Measurements from ENCODE around the gene TOLLIP.

The TOLLIP gene

DNA sequence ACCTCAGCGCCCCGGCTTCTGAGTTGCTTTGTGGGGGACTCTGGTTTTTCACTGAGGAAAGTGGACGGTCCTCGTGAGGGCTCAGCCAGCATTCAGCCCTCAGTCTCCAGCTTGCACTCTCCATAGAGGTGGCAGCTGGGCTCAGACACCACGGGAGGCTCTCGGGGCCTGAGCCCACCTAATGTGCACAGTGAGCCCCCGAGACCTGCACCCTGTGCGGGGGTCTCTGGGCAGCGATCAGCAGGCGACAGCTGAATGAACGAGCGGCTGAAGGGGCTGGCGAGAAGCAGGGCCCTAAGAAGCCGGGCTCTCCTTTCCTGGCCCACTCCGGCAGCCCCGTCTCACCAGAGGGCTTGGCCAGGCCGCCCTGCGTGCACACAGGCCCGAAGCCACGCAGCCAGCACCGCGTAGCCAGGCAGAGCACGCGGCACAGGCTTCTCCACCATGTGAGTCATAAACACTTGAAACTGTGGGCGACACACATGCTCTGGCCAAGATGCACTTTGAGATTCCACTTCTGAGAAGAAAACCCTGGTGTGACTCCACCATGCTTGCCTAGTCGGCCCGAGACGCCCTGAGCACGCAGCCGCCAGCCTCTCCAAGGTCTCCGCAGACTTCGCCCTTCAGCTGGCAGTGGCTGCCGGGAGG, 28.0 kb downstream of the TOLLIP start:
- no peaks in the 10 kb centered on the region for H3K4me1 Mint-ChIP-seq (ENCODE audit: low read depth)
- H3K27me3 Mint-ChIP-seq: no peaks in the 10 kb centered on the region
- no peaks in the 10 kb centered on the region for H3K9me3 Mint-ChIP-seq
- intact Hi-C loops (cut with micrococcal nuclease): no loop called here
- H3K4me3 Mint-ChIP-seq: no peak overlapping the region
- H3K36me3 Mint-ChIP-seq (ENCODE audit: low read depth): peaks cover 97% of the 10 kb centered on the region
- no peak overlapping the region for H3K27ac Mint-ChIP-seq

DNA sequence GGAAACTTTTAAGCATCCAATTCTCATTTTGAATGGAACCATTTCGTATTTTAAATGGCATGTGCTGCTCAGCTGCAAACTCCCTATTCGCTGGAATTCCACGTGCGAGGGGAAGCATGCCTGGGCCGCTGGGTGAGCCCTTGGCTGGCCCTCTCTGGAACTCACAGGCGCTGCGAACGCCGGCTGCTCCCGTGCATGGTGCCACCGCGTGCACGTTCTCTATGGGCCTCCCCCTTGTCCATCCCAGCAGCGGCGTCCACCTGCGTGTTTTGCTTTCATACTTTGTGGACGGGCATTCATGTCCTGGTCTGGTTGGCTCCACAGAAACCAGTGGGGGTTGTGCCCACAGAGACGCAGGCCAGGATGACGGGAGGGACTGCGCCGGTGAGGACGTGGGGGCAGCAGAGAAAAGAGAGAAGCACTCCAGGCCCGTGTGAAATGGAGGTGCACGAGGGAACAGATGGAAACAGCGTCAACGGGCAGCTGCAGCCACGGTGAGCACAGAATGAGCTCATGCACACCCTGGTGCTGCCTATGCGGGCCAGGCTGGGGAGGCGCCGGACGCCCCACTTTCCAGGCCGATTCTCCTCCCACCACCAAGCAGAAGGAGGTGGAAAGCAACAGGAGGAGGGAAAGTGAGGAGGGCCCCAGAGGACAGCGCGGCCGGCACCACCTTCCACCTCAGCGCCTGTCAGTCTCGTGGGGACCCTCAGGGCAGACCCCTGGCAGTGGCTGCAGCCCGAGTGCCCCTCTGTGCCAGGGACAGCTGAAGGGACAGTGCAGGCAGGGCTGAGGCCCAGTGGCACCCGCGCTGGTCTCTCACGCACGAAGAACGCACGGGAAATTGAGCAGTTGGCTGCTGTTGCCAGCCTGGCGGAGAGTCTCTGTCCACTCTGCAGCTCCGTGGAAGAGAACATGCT, 29.1 kb downstream of the TOLLIP start:
- H3K4me1 Mint-ChIP-seq (ENCODE audit: low read depth): no peaks in the 10 kb centered on the region
- intact Hi-C loops (cut with micrococcal nuclease): no loop called here
- no peak overlapping the region for H3K27ac Mint-ChIP-seq
- no peaks in the 10 kb centered on the region for H3K27me3 Mint-ChIP-seq
- no peak overlapping the region for H3K4me3 Mint-ChIP-seq
- H3K9me3 Mint-ChIP-seq: no peaks in the 10 kb centered on the region
- peaks cover 97% of the 10 kb centered on the region for H3K36me3 Mint-ChIP-seq (ENCODE audit: low read depth)

DNA sequence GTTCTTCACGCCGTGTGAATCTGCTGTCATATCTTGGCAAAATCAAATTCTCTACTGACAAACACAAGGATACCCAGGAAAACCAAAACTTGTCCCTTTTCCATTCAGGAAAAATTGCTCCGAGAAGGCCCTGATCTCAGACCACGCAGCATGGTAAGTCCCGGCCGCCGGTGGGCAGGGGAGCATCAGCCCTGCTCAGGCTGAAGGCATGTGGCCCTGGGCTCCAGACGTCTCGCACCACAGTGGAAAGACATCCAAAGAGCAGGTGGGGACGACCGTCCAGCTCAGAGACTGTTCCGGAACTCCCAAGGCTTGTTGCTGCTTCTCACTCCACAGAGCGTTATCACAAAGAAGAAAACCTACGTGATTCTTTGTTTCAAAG, 29.8 kb downstream of the TOLLIP start:
- no peak overlapping the region for H3K27ac Mint-ChIP-seq
- intact Hi-C loops (cut with micrococcal nuclease): no loop called here
- no peaks in the 10 kb centered on the region for H3K9me3 Mint-ChIP-seq
- no peaks in the 10 kb centered on the region for H3K27me3 Mint-ChIP-seq
- H3K4me1 Mint-ChIP-seq (ENCODE audit: low read depth): no peaks in the 10 kb centered on the region
- H3K4me3 Mint-ChIP-seq: no peak overlapping the region
- peaks cover 97% of the 10 kb centered on the region for H3K36me3 Mint-ChIP-seq (ENCODE audit: low read depth)

DNA sequence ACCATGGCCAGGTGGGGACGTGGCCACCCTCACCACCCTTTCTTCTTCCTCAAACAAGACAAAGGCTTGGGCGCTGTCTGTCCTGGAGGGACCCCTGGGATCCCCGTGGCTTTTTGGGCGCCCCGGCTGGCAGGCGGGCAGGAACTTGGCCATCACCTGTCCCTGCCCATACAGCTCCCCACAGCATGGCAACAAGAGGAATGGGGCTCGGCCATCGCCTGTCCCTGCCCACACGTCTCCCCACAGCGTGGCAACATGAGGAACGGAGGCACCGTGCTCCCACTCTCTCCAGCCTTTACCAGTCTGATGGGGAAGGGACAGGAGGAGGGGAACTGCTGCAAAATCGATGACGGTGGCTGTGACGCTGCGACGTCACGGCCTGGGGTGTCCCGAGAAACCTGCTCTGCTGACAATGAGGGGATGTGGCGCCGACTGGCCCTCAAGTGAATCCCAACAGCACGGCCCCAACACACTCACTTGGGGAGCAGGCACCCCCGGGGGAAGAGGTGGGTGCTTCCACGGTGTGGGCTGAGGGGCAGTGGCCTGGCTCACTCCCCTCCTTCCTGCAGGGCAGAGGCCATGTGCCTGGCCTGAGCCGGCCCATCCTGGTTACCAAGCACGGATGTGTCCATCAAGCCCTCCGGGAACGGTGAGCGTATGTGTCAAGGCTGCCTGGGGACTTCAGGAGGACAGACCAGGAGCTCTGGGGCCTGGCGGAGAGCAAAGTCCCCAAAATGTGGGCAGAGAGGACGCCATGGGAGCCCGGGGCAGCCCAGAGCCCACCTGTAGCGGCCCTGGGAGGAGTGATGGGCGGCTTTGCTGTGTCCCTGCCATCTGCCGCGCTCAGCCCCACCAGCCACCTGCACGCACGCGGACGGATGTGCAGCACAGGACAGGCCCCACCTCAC, 30.4 kb downstream of the TOLLIP start:
- Mint-ChIP-seq H3K27me3 (no peaks in the 10 kb centered on the region), H3K4me1 (ENCODE audit: low read depth) (no peaks in the 10 kb centered on the region)
- intact Hi-C loops (cut with micrococcal nuclease): no loop called here

DNA sequence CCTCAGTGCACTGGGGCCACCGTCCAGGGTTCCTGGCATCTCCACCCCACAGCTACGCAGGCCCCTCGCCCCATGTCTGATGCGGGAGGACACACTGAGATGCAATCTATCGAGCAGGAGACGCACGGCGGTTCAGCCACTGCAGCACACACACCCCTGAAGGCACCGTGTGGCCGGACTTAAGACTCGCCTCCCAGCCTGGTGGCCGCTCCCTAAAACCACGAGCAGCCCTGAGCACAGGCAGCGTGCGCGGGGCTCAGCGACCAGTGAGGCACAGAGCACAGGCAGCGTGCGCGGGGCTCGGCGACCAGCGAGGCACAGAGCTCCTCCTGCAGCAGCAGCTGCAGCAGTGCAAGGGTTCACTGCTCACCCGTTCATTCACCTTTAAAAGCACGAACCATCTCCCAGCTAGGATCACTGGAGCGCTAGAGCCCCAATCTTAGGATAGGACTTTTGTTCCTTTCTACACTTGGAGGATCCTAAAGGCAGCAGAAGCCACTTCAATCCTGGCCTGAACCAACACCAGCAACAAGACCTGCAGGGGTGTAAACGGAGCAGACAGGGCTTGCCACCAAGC, 31.4 kb downstream of the TOLLIP start:
- no peak overlapping the region for H3K27ac Mint-ChIP-seq
- H3K4me1 Mint-ChIP-seq (ENCODE audit: low read depth): no peaks in the 10 kb centered on the region
- H3K4me3 Mint-ChIP-seq: no peak overlapping the region
- no peaks in the 10 kb centered on the region for H3K9me3 Mint-ChIP-seq
- intact Hi-C loops (cut with micrococcal nuclease): no loop called here
- peaks cover 95% of the 10 kb centered on the region for H3K36me3 Mint-ChIP-seq (ENCODE audit: low read depth)
- no peaks in the 10 kb centered on the region for H3K27me3 Mint-ChIP-seq

More for the DNA sequence above, 30.4 kb downstream of the TOLLIP start:
- Mint-ChIP-seq H3K27ac (no peak overlapping the region), H3K9me3 (no peaks in the 10 kb centered on the region), H3K4me3 (no peak overlapping the region), H3K36me3 (ENCODE audit: low read depth) (peaks cover 97% of the 10 kb centered on the region)

DNA sequence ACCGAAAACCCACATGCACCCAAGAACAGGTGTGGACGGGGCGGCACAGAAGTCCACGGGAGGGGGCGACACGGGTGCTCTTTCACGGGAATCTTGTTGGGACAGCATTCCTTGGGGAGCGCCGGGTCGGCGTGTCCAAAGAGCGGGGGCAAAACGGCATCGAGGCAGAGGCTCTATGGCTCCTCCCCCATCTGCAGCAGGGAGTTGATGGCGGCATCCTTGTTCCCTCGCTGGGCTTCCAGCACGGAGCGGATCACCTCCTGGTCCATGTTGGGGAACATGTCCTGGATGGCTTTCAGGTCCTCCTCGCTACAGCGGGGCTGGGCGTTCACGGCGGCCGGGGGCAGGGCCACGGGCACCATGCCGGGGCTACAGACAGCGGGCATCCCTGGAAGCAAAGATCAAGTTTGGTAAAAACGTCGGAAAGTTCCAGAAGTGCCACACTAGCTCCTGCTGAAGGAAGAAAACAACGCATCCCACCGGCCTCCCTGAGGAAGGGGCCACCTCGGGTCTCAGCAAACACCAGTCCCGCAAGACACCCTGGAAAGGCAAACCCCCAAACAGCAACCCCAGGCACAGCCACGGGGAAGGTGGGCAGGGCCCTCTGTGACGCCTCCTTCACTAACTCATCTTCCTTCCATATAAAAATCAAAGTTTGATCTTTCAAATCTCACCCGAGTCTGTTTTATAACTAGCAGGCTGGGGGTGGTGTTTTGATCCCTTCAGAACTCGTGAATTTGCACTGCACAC, 32.4 kb downstream of the TOLLIP start:
- H3K4me3 Mint-ChIP-seq: no peak overlapping the region
- intact Hi-C loops (cut with micrococcal nuclease): no loop called here

DNA sequence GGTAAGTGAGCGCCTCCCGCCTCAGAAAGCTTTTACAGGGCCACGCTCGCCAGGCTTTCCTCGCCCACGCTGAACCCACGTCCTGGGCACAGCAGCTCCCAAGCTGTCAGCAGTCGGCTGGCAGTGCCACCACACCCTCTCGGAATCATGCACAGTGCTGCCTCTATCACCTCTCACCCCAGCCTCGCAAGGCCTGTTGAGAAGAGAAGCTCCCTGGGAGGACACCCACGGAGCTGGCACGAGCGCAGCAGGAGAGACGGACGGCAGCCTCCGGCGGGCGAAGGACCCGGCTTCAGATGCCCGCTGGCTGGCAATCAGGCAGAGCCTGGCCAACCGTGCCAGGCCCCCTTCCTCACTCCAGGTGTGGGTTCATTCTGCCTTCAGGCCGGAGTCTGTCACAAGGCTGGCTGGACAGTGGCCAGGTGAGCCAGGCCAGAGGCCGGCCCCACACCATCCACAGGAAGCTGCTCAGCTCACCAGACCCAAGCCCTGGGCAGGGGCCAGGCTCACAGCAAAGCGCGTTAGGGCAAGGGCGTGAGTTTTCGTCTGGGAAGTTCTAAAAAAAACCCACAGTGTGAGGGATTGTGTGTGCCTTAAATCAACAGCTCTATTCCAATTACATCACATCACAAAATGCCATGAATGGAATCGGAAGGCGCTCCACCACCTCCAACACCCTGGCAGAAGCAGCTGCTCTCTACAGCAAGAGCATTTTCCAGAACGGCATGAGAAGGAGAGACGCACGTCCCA, 33.2 kb downstream of the TOLLIP start:
- Mint-ChIP-seq H3K36me3 (ENCODE audit: low read depth) (peaks cover 89% of the 10 kb centered on the region), H3K27ac (no peak overlapping the region), H3K4me1 (ENCODE audit: low read depth) (no peaks in the 10 kb centered on the region), H3K27me3 (no peaks in the 10 kb centered on the region), H3K9me3 (no peaks in the 10 kb centered on the region), H3K4me3 (no peak overlapping the region)
- intact Hi-C loops (cut with micrococcal nuclease): no loop called here

More for the DNA sequence above, 32.4 kb downstream of the TOLLIP start:
- Mint-ChIP-seq H3K9me3 (no peaks in the 10 kb centered on the region), H3K27ac (no peak overlapping the region), H3K27me3 (no peaks in the 10 kb centered on the region), H3K36me3 (ENCODE audit: low read depth) (peaks cover 97% of the 10 kb centered on the region), H3K4me1 (ENCODE audit: low read depth) (no peaks in the 10 kb centered on the region)

DNA sequence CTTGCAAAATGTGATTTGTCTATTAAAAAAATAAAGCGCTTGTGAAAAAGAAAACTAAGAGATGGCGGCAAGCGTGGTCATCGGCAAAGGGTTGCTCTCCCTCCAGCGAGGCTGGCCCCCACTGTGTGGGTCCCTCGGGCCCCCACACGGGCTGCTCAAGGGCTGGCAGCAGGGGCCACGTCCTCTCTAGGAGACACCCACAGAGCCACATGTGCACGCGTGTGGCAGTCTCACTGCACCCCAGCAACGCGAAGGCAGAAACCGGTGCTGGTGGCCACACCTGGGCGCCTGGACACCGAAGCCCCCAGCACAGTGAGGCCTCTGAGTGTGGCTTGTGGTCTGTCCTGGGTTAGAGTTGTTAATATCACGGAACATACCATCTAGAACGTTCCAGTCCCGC, 34.4 kb downstream of the TOLLIP start:
- H3K27ac Mint-ChIP-seq: no peak overlapping the region
- H3K4me3 Mint-ChIP-seq: no peak overlapping the region
- no peaks in the 10 kb centered on the region for H3K4me1 Mint-ChIP-seq (ENCODE audit: low read depth)
- H3K27me3 Mint-ChIP-seq: no peaks in the 10 kb centered on the region
- peaks cover 77% of the 10 kb centered on the region for H3K36me3 Mint-ChIP-seq (ENCODE audit: low read depth)
- no peaks in the 10 kb centered on the region for H3K9me3 Mint-ChIP-seq
- intact Hi-C loops (cut with micrococcal nuclease): no loop called here

DNA sequence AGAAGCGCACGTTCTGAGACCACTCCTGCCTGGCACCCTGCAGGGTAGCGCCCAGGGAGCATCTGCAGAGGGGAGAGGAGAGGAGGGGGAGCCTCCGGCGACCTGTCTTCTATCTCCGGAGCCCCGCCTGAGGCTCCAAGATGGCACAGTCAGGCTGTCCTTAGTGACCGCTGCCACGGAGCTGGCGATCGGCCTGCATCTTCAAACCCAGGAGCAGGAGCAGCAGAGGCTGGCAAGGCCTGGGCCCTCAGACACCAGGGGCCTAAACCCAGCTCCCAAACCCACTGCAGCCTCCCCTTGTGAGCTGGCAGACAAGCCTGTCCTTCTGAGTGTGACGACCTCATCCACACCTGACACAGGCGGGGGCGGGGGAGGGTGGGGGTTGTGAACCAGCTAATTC, 34.9 kb downstream of the TOLLIP start:
- no peaks in the 10 kb centered on the region for H3K27me3 Mint-ChIP-seq
- H3K4me3 Mint-ChIP-seq: no peak overlapping the region

DNA sequence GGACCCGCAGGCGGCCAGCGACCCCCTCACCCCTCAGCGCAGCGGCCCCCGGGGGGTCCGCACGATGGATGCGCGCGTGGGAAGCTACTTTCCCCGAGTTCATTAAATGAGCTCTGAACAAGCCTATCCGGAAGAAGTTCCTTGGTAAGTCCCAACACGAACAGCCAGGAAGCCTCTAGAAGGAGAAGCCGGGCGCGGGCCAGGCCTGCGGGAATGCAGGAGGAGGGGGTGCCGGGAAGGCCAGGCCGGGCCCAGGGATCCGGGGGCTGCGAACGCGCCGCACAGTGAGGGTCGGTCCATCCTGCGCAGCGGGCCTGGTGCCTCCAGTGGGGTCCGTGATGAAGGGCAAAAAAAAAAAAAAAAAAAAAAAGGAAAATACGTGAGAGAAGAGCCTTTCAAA, 36.9 kb downstream of the TOLLIP start:
- intact Hi-C loops (cut with micrococcal nuclease): no loop called here
- peaks cover 52% of the 10 kb centered on the region for H3K36me3 Mint-ChIP-seq (ENCODE audit: low read depth)
- no peak overlapping the region for H3K4me3 Mint-ChIP-seq
- no peaks in the 10 kb centered on the region for H3K27me3 Mint-ChIP-seq
- no peak overlapping the region for H3K27ac Mint-ChIP-seq
- H3K9me3 Mint-ChIP-seq: peaks cover 1% of the 10 kb centered on the region
- no peaks in the 10 kb centered on the region for H3K4me1 Mint-ChIP-seq (ENCODE audit: low read depth)

More for the DNA sequence above, 34.9 kb downstream of the TOLLIP start:
- Mint-ChIP-seq H3K36me3 (ENCODE audit: low read depth) (peaks cover 72% of the 10 kb centered on the region), H3K9me3 (no peaks in the 10 kb centered on the region), H3K4me1 (ENCODE audit: low read depth) (no peaks in the 10 kb centered on the region), H3K27ac (no peak overlapping the region)
- intact Hi-C loops (cut with micrococcal nuclease): no loop called here

DNA sequence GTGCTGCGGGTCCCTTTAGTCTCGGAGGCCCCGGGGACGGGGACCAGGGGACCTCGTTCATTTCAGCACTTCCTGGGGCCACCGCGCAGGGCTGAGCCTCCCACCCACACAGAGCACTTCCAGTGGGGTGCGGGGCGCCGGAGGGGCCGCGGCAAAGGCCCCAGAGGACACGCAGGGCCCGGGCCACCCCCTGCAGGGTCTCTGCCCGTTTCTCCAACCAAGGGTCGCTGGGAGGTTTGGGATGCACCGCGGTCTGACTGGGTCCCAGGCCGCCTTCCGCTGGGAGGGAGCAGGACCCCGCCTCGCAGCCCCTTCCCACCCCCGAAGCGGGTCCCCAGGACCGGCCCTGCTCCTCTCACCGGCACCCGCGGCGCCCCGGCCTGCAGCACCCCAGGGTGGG, 37.5 kb downstream of the TOLLIP start:
- H3K9me3 Mint-ChIP-seq: peaks cover 7% of the 10 kb centered on the region
- H3K36me3 Mint-ChIP-seq (ENCODE audit: low read depth): peaks cover 47% of the 10 kb centered on the region
- H3K4me1 Mint-ChIP-seq (ENCODE audit: low read depth): no peaks in the 10 kb centered on the region
- no peak overlapping the region for H3K4me3 Mint-ChIP-seq
- H3K27me3 Mint-ChIP-seq: no peaks in the 10 kb centered on the region
- intact Hi-C loops (cut with micrococcal nuclease): no loop called here
- H3K27ac Mint-ChIP-seq: no peak overlapping the region

DNA sequence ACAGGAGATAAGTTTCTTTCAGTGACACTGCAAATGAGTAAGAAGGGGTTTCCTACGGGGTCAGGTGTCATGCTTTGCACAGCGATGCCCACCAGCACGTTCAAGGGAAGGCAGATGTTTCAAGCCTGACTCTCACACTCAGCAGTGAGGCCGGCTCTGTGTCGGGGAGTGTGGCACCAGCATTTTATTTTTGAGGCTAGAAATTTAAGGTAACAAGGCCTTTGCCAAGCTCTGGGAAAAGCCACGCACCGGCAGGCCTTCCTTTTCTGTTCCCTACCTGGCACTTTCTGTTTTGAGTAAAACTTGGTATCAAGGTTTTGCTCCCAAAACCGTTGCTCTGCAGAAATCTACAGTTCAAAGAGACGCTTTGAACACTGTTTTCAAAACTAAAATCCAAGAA, 38.0 kb downstream of the TOLLIP start:
- peaks cover 47% of the 10 kb centered on the region for H3K36me3 Mint-ChIP-seq (ENCODE audit: low read depth)
- no peaks in the 10 kb centered on the region for H3K27me3 Mint-ChIP-seq
- peaks cover 13% of the 10 kb centered on the region for H3K9me3 Mint-ChIP-seq
- intact Hi-C loops (cut with micrococcal nuclease): no loop called here
- H3K4me1 Mint-ChIP-seq (ENCODE audit: low read depth): no peaks in the 10 kb centered on the region
- no peak overlapping the region for H3K27ac Mint-ChIP-seq
- no peak overlapping the region for H3K4me3 Mint-ChIP-seq
